Measurements from ENCODE around the gene CLDN9. TPM values are rescaled to one million over a fixed set of nuclear protein-coding genes. Genes with fewer than 3 reads are reported as not detected.
A peak's percentile ranks its signal among the peaks of the same experiment; 100 is the strongest.

Gene CLDN9
- total and polyA plus RNA-seq, 9 of the 15 experiments (the other 6 are each of a cell fraction or from before 2014, with no cell fraction given) = 0.12 to 0.44 (median 0.22) TPM; not detected in 4

GRCh38 chr16:2963723-2964474 is 48.8 kb upstream of the CLDN9 start, which contains the start of gene KREMEN2:
Gene KREMEN2 (plus strand): TSS chr16:2964275. CDS start chr16:2964521, 246 bp downstream.
- Histone ChIP-seq H2AFZ (ENCODE audit: low read depth, low read length) (peak within 1 kb of the TSS; percentile 87), H3K4me2 (ENCODE audit: insufficient read depth, low read length) (peak within 1 kb of the TSS; percentile 71), H3K9me1 (ENCODE audit: control insufficient read depth, insufficient read depth, low read length) (no peaks in the 10 kb centered on the region), H3K36me3 (ENCODE audit: control insufficient read depth, insufficient read depth, low read length) (peaks cover 3% of the 10 kb centered on the region; the same call in 1 of the 3 replicates), H3K4me1 (replicated peaks in 1 of 2; ENCODE audit: control insufficient read depth in 2 of 2, insufficient read depth in 2 of 2, low read length in 2 of 2) (peaks cover 8 to 78% of the 10 kb centered on the region in 2 experiments), H4K20me1 (replicated peaks; ENCODE audit: control insufficient read depth, insufficient read depth, low read length) (no peaks in the 10 kb centered on the region), H3K4me3 (peak within 1 kb of the TSS; percentile 53), H3K27ac (ENCODE audit: extremely low read depth, low read depth, low read length) (peak within 1 kb of the TSS; percentile 83), H3K27me3 (ENCODE audit: control insufficient read depth in 2 of 2, insufficient read depth in 2 of 2, low read length in 2 of 2) (no peaks in the 10 kb centered on the region), H3K9ac (ENCODE audit: insufficient read depth in 1 of 2, low read depth in 2 of 2, low read length in 2 of 2) (peak within 1 kb of the TSS; percentile 69 to 96), H3K79me2 (ENCODE audit: control insufficient read depth, insufficient read depth, low read length) (no peaks in the 10 kb centered on the region), H3K9me3 (replicated peaks; ENCODE audit: control insufficient read depth, insufficient read depth, low read depth, low read length) (no peaks in the 10 kb centered on the region)
- ChIA-PET CTCF (ENCODE audit: low intra/inter-chr PET ratio) (interaction anchor here (0.6 kb wide), 1 partner anchor 629 kb away, joined by 3 read pairs; no protein-coding TSS in a partner anchor), POLR2A (interaction anchor here (0.6 to 1.3 kb wide), 7 partner anchors 8 to 24 kb away, joined by 3 to 5 read pairs (median 3); partner anchors contain the start of gene PKMYT1)
- in situ Hi-C loops (cut with MboI) (no loop called here), intact Hi-C loops (cut with micrococcal nuclease) (loop anchor here (10.0 kb wide), 1 partner anchor 61 kb away; the partner anchor contains the start of genes HCFC1R1, THOC6 and TNFRSF12A)
- 0% methylated on average over 33 of the region's 60 CpGs for WGBS (ENCODE audit: insufficient coverage, low coverage, missing lambda C conversion rate)
- FAIRE-seq = peak; percentile 90
- BruUV-seq (replicated peaks) = TSS peak; percentile 52
- DNase-seq (ENCODE audit: extremely low read depth in 1 of 4, low spot score in 3 of 4) = peak; percentile 86 to 93 (median 90)
- peak; percentile 64 for ATAC-seq
- TF ChIP-seq TGIF2 (CRISPR knock-in tag; IDR thresholded peaks at IDR 0.05) = no peak
- peak; percentile 57 for TF ChIP-seq TAF1 (IDR thresholded peaks at IDR 0.05; ENCODE audit: control insufficient read depth, extremely low read depth, insufficient read depth, low read length, severe bottlenecking)
- no peak for TF ChIP-seq RFX5 (IDR thresholded peaks at IDR 0.05; ENCODE audit: low read depth, low read length)
- TF ChIP-seq RCOR1 (IDR thresholded peaks at IDR 0.05; ENCODE audit: borderline replicate concordance in 1 of 2, low read depth in 2 of 2, low read length in 2 of 2) = 0 out of 4 replicates have a peak, but pooled peaks of 1 of the 2 experiments have one; percentile 37
- no peak for TF ChIP-seq TFAM (CRISPR knock-in tag; conservative IDR thresholded peaks at IDR 0.05)
- no peak for TF ChIP-seq BRCA1 (IDR thresholded peaks at IDR 0.05)
- no peak for TF ChIP-seq BRCA1 (CRISPR knock-in tag; IDR thresholded peaks at IDR 0.05)
- TF ChIP-seq HMG20B (CRISPR knock-in tag; IDR thresholded peaks at IDR 0.05) = no peak
- TF ChIP-seq ZSCAN32 (CRISPR knock-in tag; IDR thresholded peaks at IDR 0.05) = no peak
- no peak for TF ChIP-seq GATA2 (CRISPR knock-in tag; IDR thresholded peaks at IDR 0.05)
- TF ChIP-seq CREB3L1 (IDR thresholded peaks at IDR 0.05; ENCODE audit: borderline replicate concordance, low read depth) = no peak
- TF ChIP-seq, protein P1, sequence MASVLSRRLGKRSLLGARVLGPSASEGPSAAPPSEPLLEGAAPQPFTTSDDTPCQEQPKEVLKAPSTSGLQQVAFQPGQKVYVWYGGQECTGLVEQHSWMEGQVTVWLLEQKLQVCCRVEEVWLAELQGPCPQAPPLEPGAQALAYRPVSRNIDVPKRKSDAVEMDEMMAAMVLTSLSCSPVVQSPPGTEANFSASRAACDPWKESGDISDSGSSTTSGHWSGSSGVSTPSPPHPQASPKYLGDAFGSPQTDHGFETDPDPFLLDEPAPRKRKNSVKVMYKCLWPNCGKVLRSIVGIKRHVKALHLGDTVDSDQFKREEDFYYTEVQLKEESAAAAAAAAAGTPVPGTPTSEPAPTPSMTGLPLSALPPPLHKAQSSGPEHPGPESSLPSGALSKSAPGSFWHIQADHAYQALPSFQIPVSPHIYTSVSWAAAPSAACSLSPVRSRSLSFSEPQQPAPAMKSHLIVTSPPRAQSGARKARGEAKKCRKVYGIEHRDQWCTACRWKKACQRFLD (CRISPR knock-in tag; IDR thresholded peaks at IDR 0.05) = no peak
- TF ChIP-seq GTF2A2 (tag; IDR thresholded peaks at IDR 0.05) = no peak
- no peak for TF ChIP-seq ARID3A (IDR thresholded peaks at IDR 0.05; ENCODE audit: borderline replicate concordance, low read depth, low read length)
- TF ChIP-seq ATF1 (CRISPR knock-in tag; IDR thresholded peaks at IDR 0.05) = no peak
- no peak; the same call in 1 of the 2 replicates for TF ChIP-seq ATF1 (tag; IDR thresholded peaks at IDR 0.05)
- no peak for TF ChIP-seq XRCC3 (IDR thresholded peaks at IDR 0.05)
- no peak for TF ChIP-seq NR4A1 (CRISPR knock-in tag; IDR thresholded peaks at IDR 0.05)
- no peak for TF ChIP-seq NR4A1 (tag; IDR thresholded peaks at IDR 0.05)
